ENCODE results near the gene YPEL5. TPM values are rescaled to one million over a fixed set of nuclear protein-coding genes. Genes with fewer than 3 reads are reported as not detected.
A peak's percentile ranks its signal among the peaks of the same experiment; 100 is the strongest.

The YPEL5 gene
- total RNA-seq, 1 donor from 2014 or later = 101 TPM

- DNase-seq (no peak), ATAC-seq (peak; percentile 63)
Observed at GRCh38 chr2:30201990-30202389, 55.2 kb downstream of the YPEL5 start.

GRCh38 chr2:30203156-30203555 is 56.3 kb downstream of the YPEL5 start:
- intact Hi-C loops (cut with DNase I) = no loop called here
- Histone ChIP-seq H3K27me3 (no peaks in the 10 kb centered on the region), H3K9me3 (no peaks in the 10 kb centered on the region), H3K36me3 (no peaks in the 10 kb centered on the region), H3K27ac (no peak overlapping the region), H3K4me3 (no peak overlapping the region), H3K4me1 (no peaks in the 10 kb centered on the region)
- DNase-seq = no peak
- no peak for ATAC-seq
- no peak for TF ChIP-seq CTCF (IDR thresholded peaks at IDR 0.05)

More at GRCh38 chr2:30201990-30202389, 55.2 kb downstream of the YPEL5 start:
- H3K27ac ChIP-seq = no peak overlapping the region
- intact Hi-C loops (cut with DNase I) = no loop called here
- TF ChIP-seq CTCF (IDR thresholded peaks at IDR 0.05) = no peak
- H3K36me3 ChIP-seq = no peaks in the 10 kb centered on the region
- no peaks in the 10 kb centered on the region for H3K27me3 ChIP-seq
- H3K9me3 ChIP-seq = no peaks in the 10 kb centered on the region
- no peak overlapping the region for H3K4me3 ChIP-seq
- no peaks in the 10 kb centered on the region for H3K4me1 ChIP-seq

DNA sequence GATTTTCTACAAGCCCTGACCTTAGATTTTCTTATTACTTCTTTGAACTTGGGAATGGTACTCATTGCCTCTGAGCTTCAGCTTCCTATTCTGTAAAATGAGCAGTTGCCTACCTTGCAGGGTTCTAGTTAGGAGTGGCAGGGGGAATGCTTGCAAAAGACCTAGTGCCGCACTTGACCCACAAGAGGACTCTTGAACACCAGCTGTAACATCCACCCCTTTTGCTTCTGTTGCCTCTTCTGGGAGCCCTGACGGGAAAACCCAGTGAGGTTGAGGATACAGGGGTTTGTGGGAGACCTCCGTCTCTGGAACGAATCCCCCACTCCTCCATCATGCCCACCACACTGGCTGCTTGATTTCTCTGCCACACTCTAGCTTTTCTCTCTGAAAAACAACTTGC is 57.5 kb downstream of the YPEL5 start:
- no peak overlapping the region for H3K4me3 ChIP-seq
- no peak for TF ChIP-seq CTCF (IDR thresholded peaks at IDR 0.05)
- H3K9me3 ChIP-seq = no peaks in the 10 kb centered on the region
- intact Hi-C loops (cut with DNase I) = no loop called here
- H3K27ac ChIP-seq = no peak overlapping the region
- no peak for DNase-seq
- H3K36me3 ChIP-seq = no peaks in the 10 kb centered on the region
- no peaks in the 10 kb centered on the region for H3K27me3 ChIP-seq
- ATAC-seq = peak; percentile 66
- H3K4me1 ChIP-seq = peaks cover 4% of the 10 kb centered on the region

DNA sequence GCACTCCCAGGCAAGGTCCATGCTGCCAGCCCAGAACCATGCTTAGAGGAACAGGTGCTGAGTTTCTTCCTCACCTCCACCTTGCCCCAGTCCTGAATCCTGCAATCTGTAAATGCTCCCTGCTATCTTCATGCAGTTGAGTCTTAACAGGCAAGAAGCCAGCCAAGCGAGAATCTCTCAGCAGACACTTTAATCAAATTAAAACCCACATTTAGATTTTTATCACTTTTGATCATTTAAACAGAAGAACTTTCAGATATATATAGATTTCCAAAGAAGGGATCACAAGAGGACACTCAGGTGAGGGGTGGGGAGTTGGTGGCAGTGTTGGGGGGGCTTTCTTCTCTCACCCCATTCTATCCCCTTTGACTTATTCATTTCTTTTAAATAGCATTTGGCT is 58.6 kb downstream of the YPEL5 start:
- Histone ChIP-seq H3K4me3 (no peak overlapping the region), H3K27ac (no peak overlapping the region), H3K9me3 (no peaks in the 10 kb centered on the region), H3K27me3 (no peaks in the 10 kb centered on the region), H3K36me3 (no peaks in the 10 kb centered on the region), H3K4me1 (peaks cover 4% of the 10 kb centered on the region)
- TF ChIP-seq CTCF (IDR thresholded peaks at IDR 0.05) = no peak
- intact Hi-C loops (cut with DNase I) = loop anchor here (5.0 kb wide), 1 partner anchor 502 kb away; no protein-coding TSS in a partner anchor
- DNase-seq = no peak
- ATAC-seq = no peak

- Histone ChIP-seq H3K27me3 (no peaks in the 10 kb centered on the region), H3K36me3 (no peaks in the 10 kb centered on the region), H3K27ac (no peak overlapping the region), H3K4me1 (peaks cover 4% of the 10 kb centered on the region), H3K9me3 (no peaks in the 10 kb centered on the region), H3K4me3 (no peak overlapping the region)
- no peak for TF ChIP-seq CTCF (IDR thresholded peaks at IDR 0.05)
- peak; percentile 77 for ATAC-seq
- DNase-seq = no peak
- intact Hi-C loops (cut with DNase I) = loop anchor here (5.0 kb wide), 1 partner anchor 501 kb away; no protein-coding TSS in a partner anchor
Observed at GRCh38 chr2:30206461-30207430, 59.9 kb downstream of the YPEL5 start.

Data from upper lobe of right lung (tissue), 1 donor.